Limb (tissue), 2 donors: Measurements from ENCODE around the gene LCE2C.
"Not testable (repeated sequence)": the region's sequence is repeated elsewhere in the genome, so short reads cannot be mapped to it uniquely, and the experiment has no call there.

ENCODE experiments used
- DNase-seq, 2 donors: peaks; one replicate each; pipeline ENCODE4 v3.0.0-alpha.2; 2016; ENCODE audit errors: extremely low spot score in 2 of 2

LCE2C gene

DNA sequence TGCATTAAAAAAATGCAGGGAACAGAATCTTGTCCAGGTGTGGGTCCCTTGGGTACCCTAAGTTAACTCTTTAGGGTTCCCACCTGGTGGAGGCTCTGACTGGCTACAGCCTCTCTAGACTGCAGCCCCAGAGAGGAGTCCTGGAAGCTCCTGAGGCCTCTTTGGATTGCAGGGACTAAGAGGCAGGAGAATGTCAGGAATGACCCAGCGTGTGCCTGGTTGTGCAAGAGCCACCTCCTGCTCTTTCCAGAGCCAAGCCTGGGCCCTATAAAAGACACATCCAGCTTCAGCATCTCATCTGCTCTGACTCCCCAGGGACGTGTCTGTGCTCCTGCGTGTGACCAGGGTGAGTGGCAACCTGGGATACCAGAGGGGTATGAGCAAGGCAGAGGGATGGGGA is at the start of gene LCE2C:
Gene LCE2C (plus strand): TSS at position 297 of the 400 bp plus-strand sequence. CDS start 737 bp downstream, outside the sequence.
- DNase-seq = not testable (repeated sequence)

DNA sequence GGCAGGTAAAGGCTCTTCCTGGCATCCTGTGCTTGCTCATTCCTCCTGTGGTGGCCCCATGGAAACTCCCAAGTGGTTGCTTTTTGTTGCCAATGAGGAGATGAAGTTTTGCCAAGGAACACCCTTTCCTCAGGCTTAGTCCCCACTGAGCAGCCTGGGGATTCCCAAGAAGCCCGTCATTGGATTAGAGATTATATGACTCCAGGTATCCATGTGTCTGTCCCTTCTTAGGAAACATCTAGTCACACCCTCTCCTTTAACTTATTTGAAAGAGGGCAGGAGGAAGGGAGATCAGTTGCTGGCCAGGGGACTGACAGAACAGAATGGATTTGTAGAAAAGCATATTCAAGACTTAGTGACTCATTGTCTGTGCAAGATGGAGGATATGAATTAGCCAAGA is 48.3 kb upstream of the LCE2C start:
- no peak for DNase-seq

GRCh38 chr1:152630596-152630995 is 44.5 kb upstream of the LCE2C start:
- no peak for DNase-seq

DNA sequence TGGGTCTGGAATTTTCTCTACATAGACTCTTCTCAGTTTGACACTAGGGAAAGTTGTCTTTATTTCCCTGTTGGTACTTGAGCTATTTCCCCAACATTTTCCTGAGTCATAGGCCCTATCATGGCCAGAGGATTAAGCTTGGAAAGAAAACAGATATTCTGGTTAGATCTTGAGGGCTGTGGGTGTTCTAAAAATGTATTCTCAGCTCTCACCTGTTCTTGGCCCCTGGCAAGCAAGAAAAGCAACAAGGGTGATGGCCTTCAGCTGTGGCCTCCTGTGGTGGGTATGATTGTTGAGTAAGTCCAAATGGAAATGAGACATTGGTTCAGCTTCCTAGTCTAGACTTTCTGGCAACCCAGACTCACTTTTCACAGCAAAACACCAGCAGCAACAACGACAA is 34.7 kb upstream of the LCE2C start:
- DNase-seq = no peak

GRCh38 chr1:152643945-152644344 is 31.1 kb upstream of the LCE2C start:
- no peak for DNase-seq

DNA sequence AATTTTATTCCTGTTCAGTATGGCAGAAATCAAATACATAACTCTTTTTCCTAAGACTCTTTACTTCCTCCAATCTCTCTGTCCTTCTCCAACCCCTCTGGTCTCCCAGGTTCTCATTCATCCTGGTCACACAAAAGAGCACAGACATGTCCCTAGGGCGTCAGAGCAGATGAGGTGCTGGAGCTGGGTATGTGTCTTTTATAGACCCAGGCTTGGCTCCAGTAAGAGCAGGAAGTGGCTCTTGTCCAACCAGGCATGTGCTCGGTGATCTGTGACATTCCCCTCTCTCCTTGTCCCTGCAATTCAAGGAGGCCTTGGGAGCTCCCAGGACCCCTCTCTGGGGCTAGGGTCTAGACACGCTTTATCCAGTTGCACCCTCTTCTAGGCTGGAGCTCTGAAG is 29.9 kb upstream of the LCE2C start:
- DNase-seq = no peak

DNA sequence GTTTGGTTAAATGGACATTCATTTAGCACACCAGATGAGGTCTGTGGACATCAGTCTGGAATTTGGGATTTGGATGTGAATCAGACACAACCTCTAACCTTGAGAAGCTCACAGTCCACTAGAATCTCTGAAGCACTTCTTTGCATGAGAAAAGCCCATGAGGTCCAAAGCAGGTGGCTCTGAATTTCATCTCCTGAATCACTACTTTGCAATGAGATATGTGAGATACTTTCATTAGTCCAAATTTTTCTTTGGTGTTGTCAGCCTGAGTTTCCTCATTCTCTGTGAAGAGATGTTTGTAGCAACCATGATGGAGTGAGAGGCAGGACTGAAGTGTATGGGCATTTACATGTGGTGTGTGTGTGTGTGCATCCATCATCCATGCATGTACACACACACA is 28.4 kb upstream of the LCE2C start:
- DNase-seq = no peak

DNA sequence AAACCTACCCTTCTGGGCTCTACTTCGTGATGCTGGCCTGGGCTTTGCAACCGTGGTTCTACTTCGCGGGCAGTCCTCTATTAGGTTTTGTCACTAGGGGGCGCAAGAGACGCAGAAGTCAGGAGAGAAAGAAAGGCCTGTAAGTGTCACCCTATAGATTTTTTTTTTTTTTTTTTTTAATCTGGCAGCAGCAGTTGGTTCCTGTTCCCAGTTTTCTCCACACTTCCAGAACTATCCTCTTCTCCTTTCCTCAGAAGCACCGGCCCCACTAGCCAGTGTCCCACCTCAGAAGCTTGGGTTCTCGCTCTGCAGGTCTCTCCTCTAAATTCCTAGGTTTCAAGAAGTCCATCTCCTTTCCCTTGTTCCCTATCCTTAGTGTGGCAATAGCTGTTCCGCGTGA is 21.0 kb upstream of the LCE2C start:
- DNase-seq = peak; percentile 14 to 60

DNA sequence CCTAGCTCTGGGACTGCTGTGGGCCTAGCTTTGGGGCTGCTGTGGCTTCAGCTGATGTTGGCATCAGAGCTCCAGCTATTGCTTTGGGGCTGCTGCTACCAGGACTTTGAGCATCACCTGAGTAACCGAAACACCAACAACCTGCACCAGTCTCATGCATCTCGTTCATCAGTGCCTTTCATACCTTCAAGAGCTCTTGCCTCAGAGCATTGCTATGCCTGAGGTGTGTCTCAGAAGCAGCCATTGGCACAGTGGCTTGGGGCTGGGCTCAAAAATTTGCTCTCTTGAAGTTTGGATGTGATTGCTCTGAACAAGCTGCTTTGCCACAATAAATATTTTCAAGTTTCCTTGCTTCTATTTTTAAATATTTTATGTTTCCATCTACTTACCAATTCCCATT is 18.6 kb upstream of the LCE2C start:
- no peak for DNase-seq

- no peak for DNase-seq
These were observed 17.4 kb upstream of the LCE2C start for GRCh38 chr1:152657677-152658076.

GRCh38 chr1:152658649-152659048 is 16.4 kb upstream of the LCE2C start:
- no peak for DNase-seq

GRCh38 chr1:152663098-152663497 is 12.0 kb upstream of the LCE2C start, which contains the start of gene LCE2D:
Gene LCE2D (plus strand): TSS chr1:152663380. CDS start chr1:152664106, 726 bp downstream.
- DNase-seq = no peak

DNA sequence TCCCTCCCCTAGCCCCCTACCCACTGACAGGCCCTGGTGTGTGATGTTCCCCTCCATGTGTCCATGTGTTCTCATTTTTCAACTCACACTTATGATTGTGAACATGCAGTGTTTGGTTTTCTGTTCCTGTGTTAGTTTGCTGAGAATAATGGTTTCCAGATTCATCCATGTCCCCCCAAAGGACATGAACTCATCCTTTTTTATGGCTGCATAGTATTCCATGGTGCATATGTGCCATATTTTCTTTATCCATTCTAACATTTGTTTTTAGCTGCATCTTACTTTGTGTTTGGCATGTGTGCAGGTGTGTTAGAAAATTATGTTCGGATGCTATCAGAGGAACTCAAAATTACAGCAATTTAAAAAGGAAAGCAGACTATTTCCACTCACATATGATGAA is 8.9 kb upstream of the LCE2C start:
- DNase-seq = not testable (repeated sequence)

GRCh38 chr1:152667648-152668047 is 7.4 kb upstream of the LCE2C start:
- no peak for DNase-seq

- no peak for DNase-seq
These were observed 2.1 kb upstream of the LCE2C start for GRCh38 chr1:152673016-152673415.

GRCh38 chr1:152679459-152679858 is 4.4 kb downstream of the LCE2C start:
- no peak for DNase-seq

DNA sequence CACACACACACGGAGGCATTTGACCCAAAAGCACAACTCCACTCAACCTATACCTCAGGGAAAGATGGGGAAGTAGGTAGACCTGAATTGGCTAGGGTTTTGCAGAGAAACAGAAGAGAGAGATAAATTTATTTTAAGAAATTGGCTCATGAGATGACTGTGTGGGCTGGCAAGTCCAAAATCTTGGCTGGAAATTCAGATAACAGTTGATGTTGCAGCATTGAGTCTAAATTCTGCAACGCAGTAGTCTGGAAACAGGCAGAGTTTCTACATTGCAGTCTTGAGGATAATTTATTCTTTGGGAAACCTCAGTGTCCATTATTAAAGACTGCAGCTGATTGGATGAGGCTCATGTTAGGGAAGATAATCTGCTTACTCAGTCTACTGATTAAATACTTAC is 6.5 kb downstream of the LCE2C start:
- DNase-seq = no peak

- no peak for DNase-seq
These were observed 8.8 kb downstream of the LCE2C start for GRCh38 chr1:152683846-152684245.

DNA sequence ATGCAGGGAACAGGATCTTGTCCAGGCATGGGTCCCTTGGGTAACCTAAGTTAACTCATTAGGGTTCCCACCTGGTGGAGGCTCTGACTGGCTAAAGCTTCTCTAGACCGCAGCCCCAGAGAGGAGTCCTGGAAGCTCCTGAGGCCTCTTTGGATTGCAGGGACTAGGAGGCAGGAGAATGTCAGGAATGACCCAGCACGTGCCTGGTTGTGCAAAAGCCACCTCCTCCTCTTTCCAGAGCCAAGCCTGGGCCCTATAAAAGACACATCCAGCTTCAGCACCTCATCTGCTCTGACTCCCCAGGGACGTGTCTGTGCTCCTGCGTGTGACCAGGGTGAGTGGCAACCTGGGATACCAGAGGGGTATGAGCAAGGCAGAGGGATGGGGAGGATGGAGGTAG is 10.7 kb downstream of the LCE2C start, which contains the start of gene LCE2B:
Gene LCE2B (plus strand): TSS at position 301 of the 400 bp plus-strand sequence. CDS start 721 bp downstream, outside the sequence.
- DNase-seq = not testable (repeated sequence)

GRCh38 chr1:152697701-152698600 is 22.9 kb downstream of the LCE2C start, which contains the start of gene LCE2A:
Gene LCE2A (plus strand): TSS chr1:152698345. CDS start chr1:152698902, 557 bp downstream.
- no peak for DNase-seq

GRCh38 chr1:152699746-152700145 is 24.7 kb downstream of the LCE2C start:
- no peak for DNase-seq

- no peak for DNase-seq
These were observed 32.8 kb downstream of the LCE2C start, which contains the start of gene LCE4A for GRCh38 chr1:152707860-152708259. Gene LCE4A (plus strand): TSS chr1:152708160. CDS start chr1:152709076, 916 bp downstream.

DNA sequence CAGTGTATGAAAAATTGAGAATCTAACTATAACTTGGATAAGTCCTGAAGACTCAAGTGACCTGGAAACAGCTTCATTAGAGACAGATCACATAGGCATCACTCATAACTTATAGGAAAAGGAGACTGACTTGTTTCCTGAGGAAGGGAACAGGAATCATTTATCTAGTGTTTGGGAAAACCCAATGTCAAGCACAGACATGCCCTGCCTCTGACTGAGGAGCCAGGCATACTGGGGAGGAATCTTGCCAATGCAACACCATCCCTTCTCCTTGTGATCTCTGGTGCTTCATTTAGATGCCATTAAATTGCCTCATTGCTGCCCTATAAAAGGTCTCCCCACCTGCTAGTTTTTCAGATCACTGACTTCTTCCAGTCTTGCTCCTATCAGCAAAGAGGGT is 43.2 kb downstream of the LCE2C start:
- no peak for DNase-seq
